ENCODE results near the gene EGFLAM. TPM values are rescaled to one million over a fixed set of nuclear protein-coding genes. Genes with fewer than 3 reads are reported as not detected.

The EGFLAM gene
- total RNA-seq, 1 experiment from 2014 or later: 0.33 TPM

GRCh38 chr5:38453506-38453905 is 195.1 kb downstream of the EGFLAM start:
- peak overlapping the region in 1 of 3 experiments; percentile 71; a peak in 1 of 7 replicates for H3K27ac Mint-ChIP-seq
- H3K27ac ChIP-seq (ENCODE audit: insufficient read length, low read depth, low read length): no peak overlapping the region
- no peaks in the 10 kb centered on the region for H3K27me3 ChIP-seq (ENCODE audit: insufficient read depth, low read length)
- no peak overlapping the region for H2AFZ ChIP-seq (ENCODE audit: low read length)
- no peaks in the 10 kb centered on the region; a peak in 1 of 5 replicates for H3K9me3 Mint-ChIP-seq
- no peak overlapping the region for H2BK20ac ChIP-seq (ENCODE audit: low read depth, low read length, poor library complexity, severe bottlenecking)
- H3K23me2 ChIP-seq (ENCODE audit: insufficient read length, low read depth, low read length, poor library complexity, severe bottlenecking): no peaks in the 10 kb centered on the region
- H2AK5ac ChIP-seq (ENCODE audit: insufficient read length, low read length): no peak overlapping the region
- H2BK15ac ChIP-seq (ENCODE audit: low read depth, low read length): no peak overlapping the region
- no peak overlapping the region for H4K5ac ChIP-seq (ENCODE audit: insufficient read length, low read depth, low read length)
- no peak overlapping the region for H3K18ac ChIP-seq (ENCODE audit: insufficient read length, low read depth, low read length)
- no peaks in the 10 kb centered on the region for H3K9me3 ChIP-seq (ENCODE audit: control insufficient read depth, low read depth, low read length)
- H2BK12ac ChIP-seq (ENCODE audit: insufficient read length, low read depth, low read length): no peak overlapping the region
- H3K9ac ChIP-seq (ENCODE audit: extremely low read depth, insufficient read length, low read length): no peak overlapping the region
- H3K23ac ChIP-seq (ENCODE audit: insufficient read length, low read depth, low read length): no peak overlapping the region
- no peaks in the 10 kb centered on the region for H3K4me1 ChIP-seq (ENCODE audit: insufficient read depth, low read length)
- no peaks in the 10 kb centered on the region for H3K4me1 Mint-ChIP-seq
- H3K4me2 ChIP-seq (ENCODE audit: insufficient read depth, insufficient read length, low read length): no peak overlapping the region
- H4K20me1 ChIP-seq (ENCODE audit: control insufficient read depth, insufficient read depth, insufficient read length): no peaks in the 10 kb centered on the region
- no peak for TF ChIP-seq CTCF (conservative IDR thresholded peaks at IDR 0.05)
- H3T11ph ChIP-seq (ENCODE audit: low read length): no peak overlapping the region
- no peaks in the 10 kb centered on the region for H3K79me1 ChIP-seq (ENCODE audit: insufficient read depth, low read depth, low read length, poor library complexity, severe bottlenecking)
- H2BK5ac ChIP-seq (ENCODE audit: insufficient read length, low read length): no peak overlapping the region
- no CpG with 5 or more reads among the region's 3 CpGs for WGBS (ENCODE audit: extremely low coverage, insufficient read length, low lambda C conversion rate)
- no peak overlapping the region for H3K4me3 Mint-ChIP-seq
- no peak overlapping the region for H3K14ac ChIP-seq (ENCODE audit: insufficient read depth, low read length)
- no peak for DNase-seq
- no peak overlapping the region for H4K91ac ChIP-seq (ENCODE audit: insufficient read length, low read depth, low read length)
- H3K79me2 ChIP-seq (ENCODE audit: insufficient read depth, low read length): no peaks in the 10 kb centered on the region
- H3K36me3 Mint-ChIP-seq (ENCODE audit: insufficient read depth in 1 of 3, low read depth in 3 of 3): no peaks in the 10 kb centered on the region
- H3K27me3 Mint-ChIP-seq (ENCODE audit: low read depth): peaks cover 5% of the 10 kb centered on the region
- no peak overlapping the region for H3K4ac ChIP-seq (ENCODE audit: low read depth, low read length)
- H2BK120ac ChIP-seq (ENCODE audit: low read depth, low read length, poor library complexity, severe bottlenecking): no peak overlapping the region
- no peak overlapping the region for H3K56ac ChIP-seq (ENCODE audit: insufficient read length, low read depth, low read length)
- H4K8ac ChIP-seq (replicated peaks; ENCODE audit: insufficient read length, low read depth, low read length): no peak overlapping the region
